T-helper 1 cell treated with Interleukin-12 subunit alpha and Interleukin-12 subunit beta and Interleukin-4 antibody, amounts not matched to agents 30 μg/mL and 1 μg/mL, for 36 hours (primary cell): Measurements from ENCODE around the gene LYSMD2.

Experiments
- H3K27ac Mint-ChIP-seq: one replicate; pipeline ENCODE4 v1.8.0; 2021; ENCODE audit warnings: mild to moderate bottlenecking, mixed read lengths
- H3K27me3 Mint-ChIP-seq: one replicate; pipeline ENCODE4 v1.8.0; 2021; ENCODE audit warnings: low read depth, mixed read lengths
- H3K36me3 Mint-ChIP-seq: one replicate; pipeline ENCODE4 v1.8.0; 2021; ENCODE audit warnings: low read depth, mixed read lengths
- H3K4me1 Mint-ChIP-seq: one replicate; pipeline ENCODE4 v1.8.0; 2021; ENCODE audit warnings: low read depth, mixed read lengths
- H3K4me3 Mint-ChIP-seq: one replicate; pipeline ENCODE4 v1.8.0; 2021; ENCODE audit warnings: mild to moderate bottlenecking, moderate library complexity, mixed read lengths
- H3K9me3 Mint-ChIP-seq: one replicate; pipeline ENCODE4 v1.8.0; 2021; ENCODE audit warnings: mixed read lengths

Gene LYSMD2

DNA sequence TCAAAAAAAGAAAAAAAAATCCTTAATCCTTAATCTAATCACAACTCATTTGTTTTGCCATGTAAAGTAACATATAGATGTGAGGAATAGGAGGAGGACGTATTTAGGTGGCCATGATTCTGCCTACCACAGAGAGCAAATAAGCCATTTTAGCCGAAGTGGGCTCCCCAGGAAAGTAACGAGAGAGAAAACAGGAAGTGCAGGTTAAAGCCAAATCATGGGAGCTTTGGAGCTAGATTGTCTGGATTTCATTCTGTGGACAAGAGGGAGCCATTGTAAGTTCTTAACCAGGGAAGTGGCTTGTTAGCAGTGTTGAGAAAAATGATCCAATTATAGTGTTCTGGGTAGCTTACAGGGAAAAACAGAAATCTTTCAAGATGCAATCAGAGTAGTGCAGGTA is 23.4 kb upstream of the LYSMD2 start:
- Mint-ChIP-seq H3K4me3 (no peak overlapping the region), H3K9me3 (no peaks in the 10 kb centered on the region), H3K4me1 (peaks cover under 1% of the 10 kb centered on the region), H3K27me3 (peaks cover 15% of the 10 kb centered on the region), H3K36me3 (no peaks in the 10 kb centered on the region), H3K27ac (no peak overlapping the region)

- Mint-ChIP-seq H3K4me1 (peaks cover 5% of the 10 kb centered on the region), H3K4me3 (no peak overlapping the region), H3K27ac (no peak overlapping the region), H3K36me3 (no peaks in the 10 kb centered on the region), H3K9me3 (no peaks in the 10 kb centered on the region), H3K27me3 (peaks cover 15% of the 10 kb centered on the region)
Observed at GRCh38 chr15:51759557-51760070, 22.2 kb upstream of the LYSMD2 start.

DNA sequence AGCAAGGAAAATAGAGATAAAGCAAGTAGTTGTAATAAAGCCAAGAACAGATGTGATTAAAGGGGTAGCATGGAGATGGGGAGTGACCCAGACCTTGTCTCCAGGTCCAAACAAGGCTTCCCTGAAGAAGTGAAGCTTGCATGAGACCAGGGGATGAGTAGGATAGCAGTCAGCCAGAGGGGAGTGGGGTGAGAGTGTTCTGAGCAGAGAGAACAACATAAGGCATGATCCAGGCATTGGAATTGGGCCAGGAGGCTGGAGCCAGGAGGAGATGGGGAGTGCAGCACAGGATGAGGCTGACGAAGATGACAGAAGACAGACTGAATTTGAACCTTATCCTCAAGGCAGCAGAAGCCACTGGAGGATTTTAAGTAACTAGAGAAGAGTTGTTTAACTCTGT is 21.2 kb upstream of the LYSMD2 start:
- Mint-ChIP-seq H3K27ac (no peak overlapping the region), H3K9me3 (peaks cover 8% of the 10 kb centered on the region), H3K36me3 (no peaks in the 10 kb centered on the region), H3K4me1 (peaks cover 8% of the 10 kb centered on the region), H3K27me3 (peaks cover 25% of the 10 kb centered on the region), H3K4me3 (no peak overlapping the region)

DNA sequence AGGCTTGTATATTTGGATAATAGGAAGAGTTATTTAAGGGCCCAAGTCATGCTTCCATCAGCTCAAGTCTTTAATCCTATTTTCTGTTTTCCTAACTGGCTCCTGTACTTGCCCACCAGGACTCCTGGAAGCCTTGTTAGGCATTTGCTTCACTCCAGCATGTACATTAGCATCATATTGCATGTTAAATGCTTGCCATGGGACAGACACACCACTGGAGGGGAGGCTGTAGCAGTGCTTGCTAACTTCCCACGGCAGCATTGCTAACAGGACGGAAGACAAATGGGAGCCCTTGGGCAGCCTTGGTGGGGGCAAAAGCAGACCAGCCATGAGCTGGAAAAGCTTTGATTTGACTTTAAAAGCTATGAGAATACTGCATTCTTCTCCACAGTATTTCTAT is 20.0 kb upstream of the LYSMD2 start:
- peaks cover 11% of the 10 kb centered on the region for H3K4me1 Mint-ChIP-seq
- peaks cover 9% of the 10 kb centered on the region for H3K9me3 Mint-ChIP-seq
- no peak overlapping the region for H3K4me3 Mint-ChIP-seq
- H3K36me3 Mint-ChIP-seq, result peaks cover 3% of the 10 kb centered on the region
- peaks cover 32% of the 10 kb centered on the region for H3K27me3 Mint-ChIP-seq
- no peak overlapping the region for H3K27ac Mint-ChIP-seq

DNA sequence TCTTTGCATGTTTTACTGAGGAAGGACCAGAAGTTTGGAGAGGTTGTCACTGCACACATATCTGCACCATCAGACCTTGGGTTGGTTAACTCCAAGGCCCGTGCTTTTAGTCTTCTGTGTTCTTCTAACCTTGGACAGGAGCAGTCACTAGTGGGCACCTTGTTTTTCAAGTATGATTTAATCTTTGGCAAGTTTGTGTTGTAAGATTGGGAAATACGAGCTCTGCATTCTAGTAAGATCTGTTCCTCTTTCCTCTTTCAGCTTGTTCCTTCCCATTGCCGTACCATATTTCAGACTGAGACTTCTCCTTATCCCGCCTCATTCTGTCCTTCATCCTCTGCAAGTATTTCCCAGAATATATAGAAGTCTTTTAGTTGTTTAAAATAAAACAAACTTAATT is 19.0 kb upstream of the LYSMD2 start:
- peaks cover 3% of the 10 kb centered on the region for H3K36me3 Mint-ChIP-seq
- no peak overlapping the region for H3K4me3 Mint-ChIP-seq
- H3K9me3 Mint-ChIP-seq, result peaks cover 9% of the 10 kb centered on the region
- peaks cover 13% of the 10 kb centered on the region for H3K4me1 Mint-ChIP-seq
- H3K27me3 Mint-ChIP-seq, result peaks cover 38% of the 10 kb centered on the region
- no peak overlapping the region for H3K27ac Mint-ChIP-seq

GRCh38 chr15:51755790-51756189 is 18.3 kb upstream of the LYSMD2 start:
- peaks cover 15% of the 10 kb centered on the region for H3K4me1 Mint-ChIP-seq
- peaks cover 9% of the 10 kb centered on the region for H3K9me3 Mint-ChIP-seq
- H3K36me3 Mint-ChIP-seq, result peaks cover 3% of the 10 kb centered on the region
- no peak overlapping the region for H3K27ac Mint-ChIP-seq
- no peak overlapping the region for H3K4me3 Mint-ChIP-seq
- H3K27me3 Mint-ChIP-seq, result peaks cover 42% of the 10 kb centered on the region

- peaks cover 15% of the 10 kb centered on the region for H3K4me1 Mint-ChIP-seq
- no peak overlapping the region for H3K27ac Mint-ChIP-seq
- peaks cover 57% of the 10 kb centered on the region for H3K27me3 Mint-ChIP-seq
- no peak overlapping the region for H3K4me3 Mint-ChIP-seq
- peaks cover 9% of the 10 kb centered on the region for H3K9me3 Mint-ChIP-seq
- peaks cover 3% of the 10 kb centered on the region for H3K36me3 Mint-ChIP-seq
Observed at GRCh38 chr15:51754267-51754666, 16.8 kb upstream of the LYSMD2 start.

GRCh38 chr15:51752888-51753287 is 15.4 kb upstream of the LYSMD2 start:
- H3K4me1 Mint-ChIP-seq, result peaks cover 15% of the 10 kb centered on the region
- peaks cover 52% of the 10 kb centered on the region for H3K27me3 Mint-ChIP-seq
- H3K4me3 Mint-ChIP-seq, result peak overlapping the region; percentile 77
- peaks cover 9% of the 10 kb centered on the region for H3K9me3 Mint-ChIP-seq
- no peak overlapping the region for H3K27ac Mint-ChIP-seq
- H3K36me3 Mint-ChIP-seq, result peaks cover 3% of the 10 kb centered on the region

DNA sequence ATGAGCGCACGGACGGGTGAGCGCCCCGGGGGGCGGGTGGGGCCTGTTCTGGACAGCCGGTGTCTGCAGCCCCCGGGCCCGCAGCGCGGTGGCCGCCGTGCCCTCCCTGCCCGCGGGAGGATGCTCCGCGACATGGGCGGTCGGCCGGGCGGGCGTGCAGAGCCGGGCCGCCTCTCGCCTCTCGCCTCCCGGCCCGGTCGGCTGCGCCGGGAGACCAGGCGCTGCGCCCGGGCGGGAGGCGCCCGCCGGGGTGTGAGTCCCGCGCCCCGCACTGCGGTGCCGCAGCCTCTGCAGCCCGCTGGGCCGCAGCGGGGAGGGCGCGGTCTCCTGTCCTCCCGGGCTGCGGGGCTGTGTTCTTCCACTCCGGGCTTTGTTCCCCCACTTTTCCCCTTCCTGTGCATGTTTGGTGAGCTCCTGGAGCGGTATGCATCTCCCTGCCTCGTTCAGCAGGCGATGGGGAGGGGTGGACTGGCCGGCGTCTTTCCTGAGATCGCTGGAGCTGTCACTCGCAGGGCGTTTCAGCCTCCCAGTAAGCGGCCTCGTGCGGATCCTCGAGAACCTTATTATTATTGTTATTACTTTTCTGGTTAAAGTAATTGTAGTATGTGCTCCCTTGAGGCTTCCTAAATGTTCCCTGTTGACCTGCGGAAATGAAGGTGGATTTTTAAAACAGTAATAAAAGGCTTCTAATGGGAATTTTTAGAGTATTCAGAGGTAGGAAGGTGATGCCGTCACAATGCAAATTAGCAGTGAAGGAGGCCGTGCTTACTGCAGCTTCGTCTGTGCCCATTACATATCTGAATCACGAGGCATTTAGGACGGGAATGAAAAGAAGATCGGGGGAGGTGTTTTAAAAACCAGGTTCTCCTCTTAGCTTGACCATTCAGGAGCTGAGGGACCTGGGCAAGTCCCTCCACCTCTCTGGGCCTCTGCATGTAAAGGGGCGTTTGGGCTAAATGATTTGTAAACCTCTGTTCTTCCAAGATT is 14.5 kb upstream of the LYSMD2 start:
- Mint-ChIP-seq H3K36me3 (peaks cover 3% of the 10 kb centered on the region), H3K9me3 (peaks cover 9% of the 10 kb centered on the region), H3K27me3 (peaks cover 58% of the 10 kb centered on the region), H3K4me1 (peaks cover 15% of the 10 kb centered on the region), H3K27ac (no peak overlapping the region), H3K4me3 (peak overlapping the region; percentile 77)

DNA sequence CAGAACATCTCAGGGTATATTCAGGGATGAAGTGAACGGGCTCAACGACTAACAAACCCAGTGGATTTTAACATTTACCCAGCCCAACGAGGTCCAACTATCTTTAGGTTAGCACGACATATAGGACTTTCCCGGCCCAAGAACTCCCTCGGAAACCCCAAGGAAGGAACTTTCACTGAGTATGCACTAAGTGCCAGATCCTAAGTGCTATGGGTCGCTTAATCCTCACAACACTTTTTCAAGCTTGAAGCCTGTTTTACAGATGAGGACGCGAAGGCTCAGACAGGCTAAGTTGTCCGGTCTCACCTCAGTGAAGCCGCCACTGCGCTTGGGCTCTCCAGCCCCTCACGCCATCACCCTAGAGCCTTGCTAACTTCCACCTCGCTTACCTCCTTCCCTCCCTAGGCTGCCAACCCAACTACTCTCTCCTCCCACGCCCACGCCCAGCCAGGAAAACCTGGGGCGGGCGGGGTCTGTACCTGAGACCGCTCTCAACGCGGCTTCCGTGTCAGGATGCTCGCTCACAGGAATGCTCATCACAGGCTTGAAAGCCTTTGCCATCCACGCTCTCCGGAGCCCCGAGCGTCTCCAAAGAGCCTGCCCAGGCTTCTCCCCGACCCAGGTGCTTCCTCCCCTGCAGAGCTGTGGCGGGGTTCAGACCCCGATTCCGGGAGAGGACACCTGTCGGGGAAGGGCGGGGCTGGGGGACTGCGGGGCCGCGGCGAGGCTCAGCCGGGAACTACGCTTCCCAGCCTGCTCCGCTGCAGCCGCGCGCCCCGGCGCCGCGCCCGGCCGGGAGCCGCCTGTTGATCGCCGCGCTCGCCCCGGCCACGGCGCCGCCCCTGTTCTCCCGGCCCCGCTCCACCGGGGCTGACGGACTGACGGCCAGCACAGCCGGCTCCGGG is 13.6 kb upstream of the LYSMD2 start, which contains the start of gene TMOD2:
TMOD2 (plus strand) TSS at position 806 of the 905 bp plus-strand sequence. CDS start 14,845 bp downstream, outside the sequence.
- H3K9me3 Mint-ChIP-seq, result peaks cover 9% of the 10 kb centered on the region
- H3K27ac Mint-ChIP-seq, result no peak within 1 kb of the TSS
- peaks cover 15% of the 10 kb centered on the region for H3K4me1 Mint-ChIP-seq
- peaks cover 58% of the 10 kb centered on the region for H3K27me3 Mint-ChIP-seq
- peaks cover 3% of the 10 kb centered on the region for H3K36me3 Mint-ChIP-seq
- H3K4me3 Mint-ChIP-seq, result peak within 1 kb of the TSS; percentile 77

DNA sequence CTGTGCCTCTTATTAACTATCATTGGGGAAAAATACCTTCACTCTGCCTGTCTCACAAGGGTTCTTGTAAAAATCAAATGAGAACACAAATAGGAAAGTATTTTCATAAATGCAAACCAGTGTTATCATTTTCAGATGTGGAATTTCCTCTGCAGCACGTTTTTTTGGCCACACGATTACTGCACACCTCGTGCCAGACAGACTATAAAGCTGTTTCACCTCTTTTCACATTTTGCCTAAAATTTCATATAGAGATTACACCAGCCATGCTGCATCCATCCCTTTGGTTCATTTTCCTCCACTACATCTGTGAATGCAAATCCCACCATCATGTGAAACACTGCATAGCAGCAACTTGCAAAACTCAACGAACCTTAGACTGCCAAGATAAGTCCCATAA is 12.7 kb upstream of the LYSMD2 start:
- Mint-ChIP-seq H3K27me3 (peaks cover 64% of the 10 kb centered on the region), H3K27ac (no peak overlapping the region), H3K9me3 (peaks cover 9% of the 10 kb centered on the region), H3K36me3 (peaks cover 3% of the 10 kb centered on the region), H3K4me3 (peak overlapping the region; percentile 75), H3K4me1 (peaks cover 10% of the 10 kb centered on the region)

GRCh38 chr15:51749307-51749706 is 11.9 kb upstream of the LYSMD2 start:
- no peak overlapping the region for H3K27ac Mint-ChIP-seq
- H3K4me1 Mint-ChIP-seq, result peaks cover 10% of the 10 kb centered on the region
- peaks cover 3% of the 10 kb centered on the region for H3K36me3 Mint-ChIP-seq
- H3K9me3 Mint-ChIP-seq, result peaks cover 8% of the 10 kb centered on the region
- H3K4me3 Mint-ChIP-seq, result no peak overlapping the region
- H3K27me3 Mint-ChIP-seq, result peaks cover 68% of the 10 kb centered on the region

DNA sequence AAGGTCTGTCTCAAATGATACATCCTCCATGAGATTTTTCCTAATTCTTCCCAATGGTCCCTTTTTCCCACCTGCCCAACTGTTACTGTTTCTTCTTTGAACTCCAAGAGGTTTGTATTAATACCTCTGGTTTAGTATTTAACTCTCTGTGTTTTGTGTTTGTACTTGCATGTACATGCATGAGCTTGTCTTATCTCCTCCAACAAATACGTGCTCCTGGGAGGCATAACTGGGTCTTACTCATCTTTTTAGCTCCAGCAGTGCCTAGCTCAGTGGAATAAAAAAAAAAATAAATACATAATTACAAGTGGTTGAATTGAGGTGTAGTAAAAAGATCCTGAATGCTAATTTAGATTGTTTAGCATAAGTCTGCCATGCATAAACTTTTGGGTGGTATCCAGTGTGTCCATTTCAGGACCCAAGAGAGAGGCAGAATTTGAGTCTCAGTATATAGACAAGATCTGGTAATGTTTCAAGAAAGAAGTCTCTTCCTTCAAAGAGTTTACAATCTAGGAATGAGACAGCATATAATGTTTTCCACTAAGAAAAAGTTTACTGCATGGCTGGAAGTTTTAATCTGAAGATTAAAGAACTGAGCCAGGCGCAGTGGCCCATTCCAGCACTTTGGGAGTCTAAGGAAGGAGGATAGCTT is 1.7 kb upstream of the LYSMD2 start:
- Mint-ChIP-seq H3K9me3 (no peaks in the 10 kb centered on the region), H3K36me3 (peaks cover 3% of the 10 kb centered on the region), H3K4me1 (peaks cover 32% of the 10 kb centered on the region), H3K4me3 (peak overlapping the region; percentile 38), H3K27me3 (peaks cover 18% of the 10 kb centered on the region), H3K27ac (no peak overlapping the region)

DNA sequence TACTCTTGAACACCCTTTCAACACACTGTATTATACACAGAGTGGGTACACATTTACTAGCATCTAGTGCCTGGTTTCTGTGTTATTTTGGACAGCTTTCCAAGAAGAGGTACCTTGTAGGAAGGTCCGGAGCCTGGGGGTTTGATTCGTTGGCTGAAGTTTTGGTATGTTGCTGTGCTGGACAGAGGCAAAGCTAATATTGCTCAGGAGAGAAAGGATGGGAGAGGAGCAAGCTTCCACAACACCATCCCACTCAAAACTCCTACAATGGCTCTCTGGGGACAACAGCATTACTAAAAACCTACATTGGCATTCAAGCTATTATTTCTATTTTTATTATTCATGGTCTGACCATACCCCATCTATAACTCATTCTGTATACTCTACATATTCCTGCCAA is 1.1 kb upstream of the LYSMD2 start:
- Mint-ChIP-seq H3K27me3 (peaks cover 11% of the 10 kb centered on the region), H3K4me3 (peak overlapping the region; percentile 68), H3K36me3 (peaks cover 3% of the 10 kb centered on the region), H3K27ac (peak overlapping the region; percentile 81), H3K4me1 (peaks cover 35% of the 10 kb centered on the region), H3K9me3 (no peaks in the 10 kb centered on the region)
